ENCODE results near the gene MUC20.
"Not testable (repeated sequence)": the region's sequence is repeated elsewhere in the genome, so short reads cannot be mapped to it uniquely, and the experiment has no call there.

The MUC20 gene

GRCh38 chr3:195732940-195733339 lies 12.2 kb downstream of the MUC20 start:
- DNase-seq = no peak

GRCh38 chr3:195735036-195735695 lies 14.4 kb downstream of the MUC20 start:
- no peak for DNase-seq

- no peak for DNase-seq
Measured at GRCh38 chr3:195736866-195737490, 16.2 kb downstream of the MUC20 start.

- DNase-seq = not testable (repeated sequence)
Measured at GRCh38 chr3:195737782-195738181, 17.0 kb downstream of the MUC20 start.

GRCh38 chr3:195738274-195739044 lies 17.7 kb downstream of the MUC20 start:
- DNase-seq = no peak

- DNase-seq = no peak
Measured at GRCh38 chr3:195739561-195740111, 18.9 kb downstream of the MUC20 start.

GRCh38 chr3:195744437-195744836 lies 23.7 kb downstream of the MUC20 start:
- no peak for DNase-seq

GRCh38 chr3:195746346-195746745 lies 25.6 kb downstream of the MUC20 start:
- no peak for DNase-seq

GRCh38 chr3:195746751-195747150 lies 26.0 kb downstream of the MUC20 start:
- DNase-seq = no peak

GRCh38 chr3:195748661-195749060 lies 27.9 kb downstream of the MUC20 start:
- DNase-seq = no peak

- DNase-seq = not testable (repeated sequence)
Measured at GRCh38 chr3:195749101-195749500, 28.3 kb downstream of the MUC20 start.

- DNase-seq = no peak
Measured at GRCh38 chr3:195750797-195751520, 30.2 kb downstream of the MUC20 start.

- DNase-seq = no peak
Measured at GRCh38 chr3:195751560-195751959, 30.8 kb downstream of the MUC20 start.

GRCh38 chr3:195752066-195752465 lies 31.3 kb downstream of the MUC20 start:
- DNase-seq = no peak

- DNase-seq = no peak
Measured at GRCh38 chr3:195752546-195753331, 32.0 kb downstream of the MUC20 start.

GRCh38 chr3:195753581-195753980 lies 32.8 kb downstream of the MUC20 start:
- DNase-seq = no peak

- no peak for DNase-seq
Measured at GRCh38 chr3:195754141-195754540, 33.4 kb downstream of the MUC20 start.

GRCh38 chr3:195754906-195755305 lies 34.1 kb downstream of the MUC20 start:
- no peak for DNase-seq

GRCh38 chr3:195755391-195755790 lies 34.6 kb downstream of the MUC20 start:
- DNase-seq = no peak

GRCh38 chr3:195755791-195756676 lies 35.3 kb downstream of the MUC20 start:
- DNase-seq = no peak

- DNase-seq = no peak
Measured at GRCh38 chr3:195757438-195757770, 36.6 kb downstream of the MUC20 start.

Measured in T-helper 9 cell (primary cell).